Gastroesophageal sphincter (tissue), 4 donors: ENCODE measurements around the gene RIPOR2. TPM values are rescaled to one million over a fixed set of nuclear protein-coding genes. Genes with fewer than 3 reads are reported as not detected.

Source experiments
- ATAC-seq: fragments of 150-250 bp; one replicate; pipeline ENCODE4 v1.9.1; 2016; ENCODE audit warnings: mild to moderate bottlenecking, moderate library complexity
- H3K27ac ChIP-seq, 4 donors: fragments of 200-600 bp; sonication (generic) in 3 of 4; 1 replicate in 3 of 4; 2 replicates in 1 of 4; pipeline ENCODE4 v1.5.1; 2016 to 2019
- H3K27me3 ChIP-seq: fragments of 200-600 bp; sonication (generic); one replicate; pipeline ENCODE4 v1.5.1; 2019
- H3K36me3 ChIP-seq, 2 donors: fragments of 200-600 bp; sonication (generic); one replicate each; pipeline ENCODE4 v1.5.1; 2019; ENCODE audit warnings: control low read depth in 1 of 2
- H3K4me1 ChIP-seq, 3 donors: fragments of 200-600 bp; sonication (generic); 1 replicate in 2 of 3; 2 replicates in 1 of 3; pipeline ENCODE4 v1.5.1; 2016 to 2019; ENCODE audit warnings: control low read depth in 2 of 3
- H3K4me3 ChIP-seq, 2 donors: fragments of 200-600 bp; sonication (generic); one replicate each; pipeline ENCODE4 v1.5.1; 2019; ENCODE audit warnings: mild to moderate bottlenecking in 1 of 2, moderate library complexity in 1 of 2
- H3K9me3 ChIP-seq, 3 donors: fragments of 200-600 bp; sonication (generic); one replicate each; pipeline ENCODE4 v1.5.1; 2017 to 2019; ENCODE audit warnings: control low read depth in 2 of 3
- EP300 ChIP-seq: sonication (generic); formaldehyde crosslinking; IDR thresholded peaks from one replicate; pipeline ENCODE4 v1.6.1; 2017; ENCODE audit warnings: antibody characterized with exemption, mild to moderate bottlenecking
- POLR2A ChIP-seq, 2 donors: fragments of 450-650 bp; IDR thresholded peaks; one replicate each; pipeline ENCODE4 v1.6.1; 2017; ENCODE audit warnings: antibody characterized with exemption in 2 of 2, mild to moderate bottlenecking in 2 of 2, moderate library complexity in 1 of 2
- POLR2AphosphoS5 ChIP-seq: sonication (generic); formaldehyde crosslinking; IDR thresholded peaks from one replicate; pipeline ENCODE4 v1.6.1; 2017; ENCODE audit warnings: antibody characterized with exemption
- WGBS, 2 donors: methylation state at CpG; one replicate each; pipeline ENCODE4 v1.1.5; 2018; ENCODE audit warnings: low coverage in 1 of 2; 5-methylcytosine and 5-hydroxymethylcytosine counted together
- total RNA-seq, 4 donors: library from RNA; depleted of rRNA; stranded (reverse); fragments of >200 nt; gene quantifications; one replicate each; pipeline ENCODE4 v1.1.0, GENCODE V29; 2016
- TF ChIP-seq, protein P1 (sequence below), 4 experiments: fragments of 200-600 bp in 2 of 4; fragments of 450-650 bp in 2 of 4; sonication (generic) in 1 of 4; IDR thresholded peaks; one replicate each; pipeline ENCODE4 v1.5.1; 2017 to 2019; ENCODE audit warnings: antibody characterized with exemption in 4 of 4, mild to moderate bottlenecking in 2 of 4, moderate library complexity in 2 of 4

Gene RIPOR2
- total RNA-seq, 4 donors from 2014 or later: 1.7 to 14.9 (median 4.2) TPM

DNA sequence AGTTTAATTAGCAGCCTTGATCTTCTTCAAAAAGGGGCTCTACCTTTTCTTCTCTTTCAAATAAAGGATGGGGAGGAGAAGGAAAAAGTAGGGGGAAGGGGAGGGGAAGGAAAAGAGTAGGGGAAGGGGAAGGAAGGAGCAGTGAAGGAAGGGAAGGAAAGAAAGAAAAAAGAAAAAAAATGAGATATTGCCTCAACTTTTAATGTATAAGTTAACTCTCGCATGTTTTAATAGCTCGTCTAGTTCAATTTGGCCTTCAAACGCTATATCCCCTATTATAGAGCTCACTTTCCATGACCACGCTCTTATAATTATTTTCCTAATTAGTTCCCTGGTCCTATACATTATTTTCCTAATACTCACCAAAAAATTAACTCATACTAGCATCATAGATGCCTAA, 11.9 kb upstream of the RIPOR2 start:
- H3K27me3 ChIP-seq: no peaks in the 10 kb centered on the region
- WGBS, 2 donors: 84 to 94% methylated on average over 4 of the region's 4 CpGs
- ATAC-seq: no peak

DNA sequence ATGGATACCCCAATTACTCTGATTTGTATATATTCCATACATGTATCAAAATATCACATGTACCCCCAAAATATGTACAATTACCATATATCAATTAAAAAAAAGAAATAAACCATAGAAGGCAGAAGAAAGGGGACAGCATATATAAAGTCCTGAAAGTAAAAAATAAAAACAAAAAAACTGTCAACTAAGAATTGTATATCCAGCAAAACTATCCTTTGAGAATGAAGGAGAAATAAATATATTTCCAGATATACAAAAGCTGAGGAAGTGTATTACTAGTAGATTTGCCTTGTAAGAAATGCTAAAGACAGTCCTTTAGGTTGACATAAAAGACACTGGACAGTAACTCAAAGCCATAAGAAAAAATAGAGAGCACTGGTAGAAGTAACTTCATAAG, 9.3 kb upstream of the RIPOR2 start:
- Histone ChIP-seq H3K27ac (no peak overlapping the region), H3K27me3 (no peaks in the 10 kb centered on the region), H3K4me1 (peaks cover 0 to 6% (median 0%) of the 10 kb centered on the region in 3 donors), H3K4me3 (no peak overlapping the region), H3K9me3 (peaks cover 0 to 38% (median 0%) of the 10 kb centered on the region in 3 donors), H3K36me3 (no peaks in the 10 kb centered on the region)
- no peak for ATAC-seq
- TF ChIP-seq, protein P1, sequence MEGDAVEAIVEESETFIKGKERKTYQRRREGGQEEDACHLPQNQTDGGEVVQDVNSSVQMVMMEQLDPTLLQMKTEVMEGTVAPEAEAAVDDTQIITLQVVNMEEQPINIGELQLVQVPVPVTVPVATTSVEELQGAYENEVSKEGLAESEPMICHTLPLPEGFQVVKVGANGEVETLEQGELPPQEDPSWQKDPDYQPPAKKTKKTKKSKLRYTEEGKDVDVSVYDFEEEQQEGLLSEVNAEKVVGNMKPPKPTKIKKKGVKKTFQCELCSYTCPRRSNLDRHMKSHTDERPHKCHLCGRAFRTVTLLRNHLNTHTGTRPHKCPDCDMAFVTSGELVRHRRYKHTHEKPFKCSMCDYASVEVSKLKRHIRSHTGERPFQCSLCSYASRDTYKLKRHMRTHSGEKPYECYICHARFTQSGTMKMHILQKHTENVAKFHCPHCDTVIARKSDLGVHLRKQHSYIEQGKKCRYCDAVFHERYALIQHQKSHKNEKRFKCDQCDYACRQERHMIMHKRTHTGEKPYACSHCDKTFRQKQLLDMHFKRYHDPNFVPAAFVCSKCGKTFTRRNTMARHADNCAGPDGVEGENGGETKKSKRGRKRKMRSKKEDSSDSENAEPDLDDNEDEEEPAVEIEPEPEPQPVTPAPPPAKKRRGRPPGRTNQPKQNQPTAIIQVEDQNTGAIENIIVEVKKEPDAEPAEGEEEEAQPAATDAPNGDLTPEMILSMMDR (IDR thresholded peaks at IDR 0.05): no peak
- TF ChIP-seq POLR2A (IDR thresholded peaks at IDR 0.05) (no peak), POLR2AphosphoS5 (no peak), EP300 (no peak)

More for the DNA sequence above, 11.9 kb upstream of the RIPOR2 start:
- no peak for TF ChIP-seq EP300
- TF ChIP-seq POLR2A (IDR thresholded peaks at IDR 0.05): no peak
- TF ChIP-seq, protein P1 (IDR thresholded peaks at IDR 0.05): no peak
- TF ChIP-seq POLR2AphosphoS5: no peak
- H3K4me3 ChIP-seq: no peak overlapping the region
- H3K27ac ChIP-seq: no peak overlapping the region
- no peaks in the 10 kb centered on the region for H3K36me3 ChIP-seq
- H3K9me3 ChIP-seq: peaks cover 0 to 38% (median 0%) of the 10 kb centered on the region in 3 donors
- H3K4me1 ChIP-seq: peaks cover 0 to 15% (median 0%) of the 10 kb centered on the region in 3 donors

DNA sequence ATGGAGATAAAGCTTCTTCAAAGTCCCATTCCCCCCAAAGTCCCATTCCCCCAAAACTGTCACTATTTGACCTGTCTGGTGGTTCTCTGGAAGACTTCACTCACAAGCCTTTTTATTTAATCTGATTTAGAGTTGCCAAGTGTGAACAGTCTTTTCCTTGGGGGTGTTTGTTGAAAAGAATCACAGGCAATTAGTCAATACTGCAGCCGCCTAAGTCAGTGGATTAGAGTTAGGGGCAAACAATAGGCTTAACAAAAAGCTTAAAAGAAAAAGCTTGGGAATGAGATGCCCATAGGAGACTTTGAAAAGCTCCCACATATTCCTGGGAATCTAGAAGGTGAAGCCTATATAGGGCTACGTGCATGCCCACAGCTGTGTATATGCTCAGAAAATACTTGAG, 8.0 kb upstream of the RIPOR2 start:
- 88 to 93% methylated on average over 2 of the region's 2 CpGs for WGBS, 2 donors
- no peaks in the 10 kb centered on the region for H3K27me3 ChIP-seq
- H3K9me3 ChIP-seq: peaks cover 0 to 38% (median 0%) of the 10 kb centered on the region in 3 donors
- no peaks in the 10 kb centered on the region for H3K36me3 ChIP-seq
- TF ChIP-seq POLR2AphosphoS5 (no peak), EP300 (no peak), POLR2A (IDR thresholded peaks at IDR 0.05) (no peak)
- TF ChIP-seq, protein P1 (IDR thresholded peaks at IDR 0.05): no peak
- ATAC-seq: no peak
- no peak overlapping the region for H3K27ac ChIP-seq
- no peaks in the 10 kb centered on the region for H3K4me1 ChIP-seq
- H3K4me3 ChIP-seq: no peak overlapping the region

DNA sequence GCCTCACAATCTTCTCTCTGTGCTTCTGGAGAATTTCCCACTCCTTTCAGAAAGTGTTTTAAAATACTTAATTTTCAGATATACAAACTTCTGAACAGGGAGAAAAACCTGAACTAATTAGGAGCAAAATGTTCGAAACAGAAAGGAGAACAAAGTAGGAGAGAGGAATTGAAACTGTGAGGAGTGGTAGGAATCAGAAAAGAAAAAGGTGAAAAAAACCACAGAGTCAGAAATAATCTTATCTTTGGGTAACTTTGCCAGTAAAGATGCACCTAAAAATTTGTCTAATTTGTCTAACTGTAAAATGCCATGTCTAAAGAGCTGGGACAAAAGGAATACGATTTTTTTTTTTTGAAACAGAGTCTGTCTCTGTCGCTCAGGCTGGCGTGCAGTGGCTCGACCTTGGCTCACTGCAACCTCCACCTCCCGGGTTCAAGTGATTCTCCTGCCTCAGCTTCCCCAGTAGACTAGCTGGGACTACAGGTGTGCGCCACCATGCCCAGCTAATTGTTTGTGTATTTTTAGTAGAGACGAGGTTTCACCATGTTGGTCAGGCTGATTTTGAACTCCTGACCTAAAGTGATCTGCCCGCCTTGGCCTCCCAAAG, 4.7 kb upstream of the RIPOR2 start:
- Histone ChIP-seq H3K27me3 (no peaks in the 10 kb centered on the region), H3K36me3 (no peaks in the 10 kb centered on the region), H3K4me3 (no peak overlapping the region), H3K4me1 (no peaks in the 10 kb centered on the region), H3K27ac (no peak overlapping the region), H3K9me3 (peaks cover 0 to 21% (median 0%) of the 10 kb centered on the region in 3 donors)
- no peak for ATAC-seq
- no peak for TF ChIP-seq EP300
- TF ChIP-seq POLR2AphosphoS5: no peak
- TF ChIP-seq, protein P1 (IDR thresholded peaks at IDR 0.05): no peak
- TF ChIP-seq POLR2A (IDR thresholded peaks at IDR 0.05): no peak
- 78 to 80% methylated on average over 7 to 9 of the region's 9 CpGs for WGBS, 2 donors

DNA sequence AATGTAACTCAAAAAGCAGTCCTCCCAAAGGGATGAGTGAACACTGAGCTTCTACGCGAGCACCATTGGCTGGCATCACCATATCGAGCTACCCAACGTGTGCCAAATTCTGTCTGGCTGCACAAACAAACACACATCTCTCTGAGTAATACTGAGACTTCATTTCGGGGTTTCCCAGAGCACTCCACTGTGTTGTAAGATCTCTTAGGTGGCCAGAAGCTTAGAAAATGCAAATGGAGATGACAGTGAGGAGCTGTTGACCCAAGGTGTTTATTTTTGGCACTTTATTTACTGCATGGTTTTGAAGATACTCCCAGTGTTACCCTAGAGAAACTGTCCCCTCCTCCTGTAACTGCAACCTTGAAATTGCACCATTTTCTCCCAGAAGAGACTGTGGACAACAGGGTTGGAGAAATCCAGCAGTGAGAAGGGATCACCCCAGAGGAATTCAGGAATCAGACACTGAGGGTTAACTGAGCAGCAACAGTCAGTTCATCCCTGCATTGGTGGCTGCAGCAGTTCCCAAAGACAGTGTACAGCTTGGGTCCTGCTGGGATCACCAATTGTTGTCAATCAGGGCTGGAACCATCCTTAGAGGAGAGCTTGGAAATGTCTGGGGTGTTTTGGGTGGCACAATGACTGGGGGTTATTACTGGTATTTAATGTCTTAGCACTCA, 1.0 kb upstream of the RIPOR2 start:
- Histone ChIP-seq H3K9me3 (no peaks in the 10 kb centered on the region), H3K27ac (no peak overlapping the region), H3K36me3 (no peaks in the 10 kb centered on the region), H3K4me3 (no peak overlapping the region), H3K27me3 (peaks cover 10% of the 10 kb centered on the region), H3K4me1 (no peaks in the 10 kb centered on the region)
- WGBS, 2 donors: 73 to 82% methylated on average over 4 to 5 of the region's 5 CpGs
- ATAC-seq: no peak
- TF ChIP-seq, protein P1 (IDR thresholded peaks at IDR 0.05): no peak
- TF ChIP-seq EP300 (no peak), POLR2A (IDR thresholded peaks at IDR 0.05) (no peak), POLR2AphosphoS5 (no peak)
